Measurements from ENCODE around the gene HDAC4.

HDAC4 gene

GRCh38 chr2:239247401-239248245 is 153.2 kb downstream of the HDAC4 start:
- peak; percentile 31 for DNase-seq

- peak; percentile 16 for DNase-seq
These were observed 154.1 kb downstream of the HDAC4 start for GRCh38 chr2:239246723-239247122.

GRCh38 chr2:239245872-239246721 is 154.7 kb downstream of the HDAC4 start:
- DNase-seq, result peak; percentile 22

- DNase-seq, result no peak
These were observed 155.7 kb downstream of the HDAC4 start for GRCh38 chr2:239245107-239245506.

GRCh38 chr2:239244625-239245024 is 156.2 kb downstream of the HDAC4 start:
- DNase-seq, result no peak

- no peak for DNase-seq
These were observed 159.3 kb downstream of the HDAC4 start for GRCh38 chr2:239241431-239241960.

- no peak for DNase-seq
These were observed 160.4 kb downstream of the HDAC4 start for GRCh38 chr2:239240414-239240881.

- no peak for DNase-seq
These were observed 161.0 kb downstream of the HDAC4 start for GRCh38 chr2:239239607-239240413.

- no peak for DNase-seq
These were observed 161.8 kb downstream of the HDAC4 start for GRCh38 chr2:239238839-239239606.

- no peak for DNase-seq
These were observed 162.4 kb downstream of the HDAC4 start for GRCh38 chr2:239238381-239238780.

- no peak for DNase-seq
These were observed 164.0 kb downstream of the HDAC4 start for GRCh38 chr2:239236808-239237205.

GRCh38 chr2:239236043-239236807 is 164.6 kb downstream of the HDAC4 start:
- DNase-seq, result no peak

GRCh38 chr2:239235311-239235710 is 165.5 kb downstream of the HDAC4 start:
- DNase-seq, result no peak

- no peak for DNase-seq
These were observed 166.3 kb downstream of the HDAC4 start for GRCh38 chr2:239234191-239235175.

GRCh38 chr2:239233576-239233975 is 167.2 kb downstream of the HDAC4 start:
- no peak for DNase-seq

GRCh38 chr2:239232195-239232578 is 168.6 kb downstream of the HDAC4 start:
- DNase-seq, result no peak

GRCh38 chr2:239231231-239232194 is 169.3 kb downstream of the HDAC4 start:
- no peak for DNase-seq

GRCh38 chr2:239230318-239231052 is 170.3 kb downstream of the HDAC4 start:
- no peak for DNase-seq
